B cell (primary cell): ENCODE data around the gene SMKR1. TPM values are rescaled to one million over a fixed set of nuclear protein-coding genes. Genes with fewer than 3 reads are reported as not detected.

Source experiments
- ATAC-seq: fragments of 200-7000 bp; cut with Tn5 transposase; one replicate; pipeline ENCODE4 v1.10.0; 2021; ENCODE audit warnings: low read depth, mild to moderate bottlenecking, moderate number of reproducible peaks, moderate library complexity
- CTCF ChIA-PET: fragments of 350-600 bp; sonication (Branson Sonifier 250); formaldehyde crosslinking; loops from one replicate; lab custom pipeline; 2021; ENCODE audit warnings: antibody characterized with exemption, inconsistent platforms; lab: Charles Lee
- POLR2A ChIA-PET: fragments of 350-600 bp; sonication (Branson Sonifier 250); formaldehyde crosslinking; loops from one replicate; lab custom pipeline; 2021; ENCODE audit warnings: antibody characterized with exemption; lab: Charles Lee
- DNase-seq: peaks from one replicate; pipeline ENCODE4 v3.0.0; 2013
- H2AFZ ChIP-seq: 2 replicates; pipeline ENCODE4 v1.6.1; 2012; ENCODE audit warnings: mild to moderate bottlenecking, low read depth, low read length; ENCODE audit not compliant: insufficient read depth, poor library complexity, severe bottlenecking
- H3K27ac ChIP-seq, 2 donors: 1 replicate in 1 of 2; 2 replicates in 1 of 2; pipeline ENCODE4 v1.5.1; 2012 to 2013; ENCODE audit warnings: low read length in 2 of 2, mild to moderate bottlenecking in 2 of 2, moderate library complexity in 1 of 2
- H3K27me3 ChIP-seq, 4 experiments: fragments of 200-600 bp in 1 of 4; sonication (generic) in 1 of 4; replicated peaks in 1 of 4; 1 replicate in 2 of 4; 2 replicates in 2 of 4; pipeline versions ENCODE4 v1.6.1 to v1.7.0; 2013 to 2016; ENCODE audit warnings: low read length in 3 of 4, mild to moderate bottlenecking in 2 of 4, mixed read lengths in 1 of 4, moderate library complexity in 1 of 4; ENCODE audit not compliant: insufficient read depth in 4 of 4, control insufficient read depth in 3 of 4; ENCODE audit errors: control extremely low read depth in 1 of 4
- H3K36me3 ChIP-seq, 2 experiments: replicated peaks in 1 of 2; 1 replicate in 1 of 2; 2 replicates in 1 of 2; pipeline versions ENCODE4 v1.6.1 to v1.7.1; 2013; ENCODE audit warnings: low read length in 1 of 2; ENCODE audit not compliant: insufficient read depth in 2 of 2, control insufficient read depth in 1 of 2; ENCODE audit errors: control extremely low read depth in 1 of 2, extremely low read depth in 1 of 2
- H3K4me1 ChIP-seq, 2 donors: fragments of 200-600 bp in 1 of 2; sonication (generic) in 1 of 2; 1 replicate in 1 of 2; 2 replicates in 1 of 2; pipeline versions ENCODE4 v1.5.1 to v1.6.1; 2013 to 2017; ENCODE audit warnings: low read length in 2 of 2; ENCODE audit not compliant: control insufficient read depth in 2 of 2, insufficient read depth in 2 of 2
- H3K4me2 ChIP-seq: replicated peaks from 2 replicates; pipeline ENCODE3; 2012; ENCODE audit warnings: mild to moderate bottlenecking, low read depth, low read length; ENCODE audit not compliant: poor library complexity, severe bottlenecking
- H3K4me3 ChIP-seq, 5 experiments: fragments of 200-600 bp in 1 of 5; sonication (generic) in 1 of 5; 1 replicate in 3 of 5; 2 replicates in 2 of 5; pipeline versions ENCODE4 v1.5.1 to v1.7.0; 2011 to 2016; ENCODE audit warnings: low read length in 4 of 5, mild to moderate bottlenecking in 4 of 5, low read depth in 2 of 5, control low read depth in 1 of 5, moderate library complexity in 1 of 5; ENCODE audit not compliant: insufficient read depth in 1 of 5; ENCODE audit errors: control extremely low read depth in 1 of 5, extremely low read depth in 1 of 5
- H3K79me2 ChIP-seq: fragments of 200-600 bp; sonication (generic); one replicate; pipeline ENCODE4 v1.6.0; 2016; ENCODE audit warnings: low read length; ENCODE audit not compliant: control insufficient read depth, insufficient read depth
- H3K9ac ChIP-seq: fragments of 200-600 bp; sonication (generic); 2 replicates; pipeline ENCODE4 v1.6.1; 2017; ENCODE audit warnings: mild to moderate bottlenecking, low read length, moderate library complexity
- H3K9me3 ChIP-seq, 3 donors: one replicate each; pipeline versions ENCODE4 v1.6.1 to v1.7.1; 2013; ENCODE audit warnings: low read length in 2 of 3; ENCODE audit not compliant: control insufficient read depth in 2 of 3, insufficient read depth in 1 of 3; ENCODE audit errors: control extremely low read depth in 1 of 3
- H4K20me1 ChIP-seq: 2 replicates; pipeline ENCODE4 v1.6.0; 2012; ENCODE audit warnings: mild to moderate bottlenecking, low read length; ENCODE audit not compliant: insufficient read depth, control insufficient read depth, poor library complexity, severe bottlenecking
- H3K27ac Mint-ChIP-seq: one replicate; pipeline ENCODE4 v1.8.0; 2021; ENCODE audit warnings: mixed read lengths
- H3K27me3 Mint-ChIP-seq: one replicate; pipeline ENCODE4 v1.8.0; 2021; ENCODE audit warnings: mixed read lengths
- H3K4me1 Mint-ChIP-seq: one replicate; pipeline ENCODE4 v1.8.0; 2021; ENCODE audit warnings: mixed read lengths
- H3K4me3 Mint-ChIP-seq: one replicate; pipeline ENCODE4 v1.8.0; 2021; ENCODE audit warnings: mixed read lengths
- H3K9me3 Mint-ChIP-seq: one replicate; pipeline ENCODE4 v1.8.0; 2022; ENCODE audit warnings: mixed read lengths; ENCODE audit not compliant: insufficient read depth
- CTCF ChIP-seq: fragments of 200-600 bp; IDR thresholded peaks from one replicate; pipeline ENCODE4 v1.8.0; 2022; ENCODE audit warnings: antibody characterized with exemption, mild to moderate bottlenecking
- EZH2 ChIP-seq: IDR thresholded peaks from 2 replicates; pipeline ENCODE4 v1.6.1; 2012; ENCODE audit warnings: borderline replicate concordance, low read depth, mild to moderate bottlenecking, moderate library complexity, low read length; ENCODE audit not compliant: insufficient read depth, poor library complexity, severe bottlenecking
- WGBS: methylation state at CpG from one replicate; pipeline ENCODE4 v1.1.5; 2013; ENCODE audit warnings: missing lambda C conversion rate; ENCODE audit not compliant: insufficient coverage; 5-methylcytosine and 5-hydroxymethylcytosine counted together
- intact Hi-C: fragments of 100-400 bp; cut with micrococcal nuclease; formaldehyde crosslinking; loops from one replicate; pipeline ENCODE4 v1.10.0; 2022
- polyA plus RNA-seq: library from polyadenylated mRNA; depleted of rRNA; stranded (reverse); fragments of >200 nt; gene quantifications from 2 replicates; pipeline ENCODE4 v1.2.3, GENCODE V29; 2012
- total RNA-seq, 2 donors: library from RNA; stranded (reverse); fragments of 120-200 nt in 1 of 2; gene quantifications; 1 replicate in 1 of 2; 2 replicates in 1 of 2; pipeline versions ENCODE4 v1.2.3 to v1.2.4, GENCODE V29; 2013 to 2022

Gene SMKR1
- total and polyA plus RNA-seq, 2 donors (not counting 1 experiment from before 2014, with no cell fraction given) = 0.58 to 2.9 TPM

GRCh38 chr7:129482781-129483180, 19.6 kb upstream of the SMKR1 start:
- 92% methylated on average over 3 of the region's 8 CpGs for WGBS
- ATAC-seq (no peak), DNase-seq (no peak)
- POLR2A ChIA-PET = no interaction called here
- Histone ChIP-seq H3K4me3 (no peak overlapping the region), H3K4me2 (no peak overlapping the region), H3K27me3 (no peaks in the 10 kb centered on the region), H2AFZ (no peak overlapping the region), H4K20me1 (no peaks in the 10 kb centered on the region), H3K9ac (no peak overlapping the region), H3K36me3 (no peaks in the 10 kb centered on the region), H3K4me1 (no peaks in the 10 kb centered on the region), H3K79me2 (no peaks in the 10 kb centered on the region), H3K9me3 (peaks cover 0 to 3% (median 0%) of the 10 kb centered on the region in 3 donors), H3K27ac (no peak overlapping the region)
- Mint-ChIP-seq H3K27ac (no peak overlapping the region), H3K4me3 (no peak overlapping the region), H3K9me3 (no peaks in the 10 kb centered on the region), H3K27me3 (no peaks in the 10 kb centered on the region), H3K4me1 (peaks cover 2% of the 10 kb centered on the region)
- CTCF ChIA-PET = interaction anchor here (1.2 to 1.3 kb wide), 2 partner anchors 11 to 116 kb away, joined by 3 read pairs; no protein-coding TSS in a partner anchor
- TF ChIP-seq EZH2 = no peak
- TF ChIP-seq CTCF = no peak
- intact Hi-C loops = no loop called here

GRCh38 chr7:129489491-129489890, 12.8 kb upstream of the SMKR1 start:
- no peak for DNase-seq
- ChIA-PET CTCF (no interaction called here), POLR2A (no interaction called here)
- no peak overlapping the region for H3K9ac ChIP-seq
- no peaks in the 10 kb centered on the region for H3K36me3 ChIP-seq
- H4K20me1 ChIP-seq = no peaks in the 10 kb centered on the region
- H3K4me3 Mint-ChIP-seq = no peak overlapping the region
- intact Hi-C loops = no loop called here
- peaks cover 16% of the 10 kb centered on the region for H3K4me1 Mint-ChIP-seq
- H3K4me1 ChIP-seq = peaks cover 0 to 12% of the 10 kb centered on the region in 2 donors
- H3K79me2 ChIP-seq = no peaks in the 10 kb centered on the region
- ATAC-seq = no peak
- H3K4me3 ChIP-seq = no peak overlapping the region
- H3K4me2 ChIP-seq = no peak overlapping the region
- no peak overlapping the region for H3K27ac ChIP-seq
- H2AFZ ChIP-seq = no peak overlapping the region
- no peaks in the 10 kb centered on the region for H3K9me3 ChIP-seq
- 100% methylated on average over 1 of the region's 3 CpGs for WGBS
- no peaks in the 10 kb centered on the region for H3K9me3 Mint-ChIP-seq
- no peaks in the 10 kb centered on the region for H3K27me3 ChIP-seq
- no peak overlapping the region for H3K27ac Mint-ChIP-seq
- H3K27me3 Mint-ChIP-seq = no peaks in the 10 kb centered on the region
- TF ChIP-seq EZH2 (no peak), CTCF (no peak)
